ENCODE data around the gene SNPH.
"Not testable (repeated sequence)": the region's sequence is repeated elsewhere in the genome, so short reads cannot be mapped to it uniquely, and the experiment has no call there.

Gene SNPH

DNA sequence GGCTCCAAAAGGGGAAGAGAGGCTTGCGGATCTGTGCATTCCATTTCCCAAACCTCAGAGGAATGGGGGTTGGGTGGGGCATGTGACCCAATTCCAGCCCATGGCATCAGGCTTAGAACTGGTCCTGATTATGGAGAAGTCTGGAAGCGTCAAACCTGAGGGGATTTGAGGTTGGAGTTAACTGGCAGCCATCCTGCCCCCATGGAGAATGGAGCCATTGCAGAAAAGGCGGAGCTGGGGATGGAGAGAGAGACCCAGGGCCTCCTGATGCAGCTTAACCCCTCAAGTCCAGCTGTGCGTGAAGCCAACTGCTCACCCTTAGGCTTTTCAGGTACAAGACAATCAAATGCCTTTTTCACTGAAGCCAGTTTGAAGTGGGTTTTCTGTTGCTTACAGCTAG lies 72.7 kb downstream of the SNPH start:
- no peak for DNase-seq (ENCODE audit: low read depth)

DNA sequence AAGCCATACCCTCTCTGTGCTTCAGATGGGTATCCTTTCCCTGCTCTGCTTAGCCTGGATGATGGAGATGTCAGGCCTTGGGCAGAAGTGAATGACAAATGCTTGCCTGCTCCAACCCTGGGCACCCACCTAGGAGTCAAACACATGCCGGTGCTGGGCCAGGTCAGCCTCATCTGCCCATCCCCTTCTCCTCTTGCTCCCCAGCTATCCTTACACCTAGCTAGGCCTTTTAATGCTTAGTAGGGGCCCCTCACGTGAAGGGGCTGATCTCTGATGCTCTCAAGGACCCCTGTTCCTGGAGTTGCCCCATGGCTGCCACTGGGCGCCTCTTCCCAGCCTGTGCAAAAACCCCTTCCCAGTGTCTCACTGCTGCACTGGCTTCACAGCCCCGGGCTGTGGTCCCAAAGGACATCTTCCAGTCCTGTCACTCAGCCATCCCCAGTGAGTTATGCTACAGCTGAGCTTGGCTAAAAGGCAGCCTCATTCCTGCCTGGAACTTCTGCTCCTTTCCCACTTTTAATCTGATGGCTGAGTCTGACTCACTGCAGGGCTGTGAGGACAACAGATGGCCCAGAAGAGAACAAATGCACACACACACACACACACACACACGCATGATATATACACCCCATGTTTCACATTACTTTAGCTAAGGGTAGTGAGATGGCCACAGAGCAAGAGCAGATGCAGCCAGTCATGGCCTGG lies 75.6 kb downstream of the SNPH start:
- no peak for DNase-seq (ENCODE audit: low read depth)

DNA sequence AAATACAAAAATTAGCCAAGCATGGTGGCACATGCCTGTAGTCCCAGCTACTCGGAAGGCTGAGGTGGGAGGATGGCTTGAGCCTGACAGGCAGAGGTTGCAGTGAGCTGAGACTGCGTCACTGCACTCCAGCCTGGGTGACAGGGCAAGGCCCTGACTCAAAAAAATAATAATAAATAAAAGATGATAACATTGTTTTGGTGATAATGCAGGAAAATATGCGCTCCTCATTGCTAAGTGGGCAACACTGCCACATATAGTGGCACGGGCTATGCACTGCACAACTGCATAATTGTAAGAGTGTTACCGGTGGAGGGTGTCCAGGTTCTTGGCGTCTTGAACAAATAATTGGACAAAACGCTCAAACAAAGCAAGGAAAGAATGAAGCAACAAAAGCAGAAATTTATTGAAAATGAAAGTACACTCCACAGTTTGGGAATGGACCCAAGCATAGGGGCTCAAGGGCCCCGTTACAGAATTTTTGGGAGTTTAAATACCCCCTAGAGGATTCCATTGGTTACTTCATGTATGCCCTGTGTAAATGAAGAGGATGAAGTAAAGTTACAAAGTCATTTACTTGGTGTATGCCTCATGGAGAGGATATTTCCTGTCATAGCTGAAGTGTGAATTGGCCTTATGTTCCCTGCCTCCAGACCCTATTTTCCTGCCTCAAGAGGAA lies 77.5 kb downstream of the SNPH start:
- DNase-seq (ENCODE audit: low read depth): not testable (repeated sequence)

DNA sequence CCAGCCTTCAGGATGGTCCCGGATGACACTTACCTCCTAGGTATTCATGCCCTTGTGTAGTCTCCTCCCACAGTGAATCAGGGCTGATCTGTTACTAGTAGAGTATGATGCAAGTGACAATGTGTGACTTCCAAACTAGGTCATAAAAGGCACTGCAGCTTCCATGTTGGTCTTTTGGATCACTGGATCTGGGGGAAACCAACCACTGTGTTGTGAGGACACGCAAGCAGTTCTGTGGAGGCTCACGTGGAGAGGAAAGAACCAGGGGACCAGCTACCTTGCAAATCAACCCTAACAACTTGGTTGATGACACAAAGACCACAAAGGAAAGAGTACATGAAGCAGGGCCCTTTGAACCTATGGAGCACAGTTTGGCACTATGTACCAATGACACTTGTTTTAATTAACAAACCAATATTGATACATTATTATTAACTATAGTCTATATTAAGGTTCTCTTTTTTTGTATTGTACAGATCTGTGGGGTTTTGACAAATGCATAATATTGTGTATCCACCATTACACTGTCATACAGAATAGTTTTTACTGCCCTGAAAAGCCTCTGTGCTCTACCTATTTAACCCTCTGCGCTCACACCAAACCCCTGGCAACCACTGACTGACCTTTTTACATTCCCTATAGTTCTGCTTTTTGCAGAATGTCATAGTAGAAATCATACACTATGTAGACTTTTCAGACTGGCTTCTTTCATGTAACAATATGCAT lies 79.1 kb downstream of the SNPH start:
- DNase-seq (ENCODE audit: low read depth): no peak

DNA sequence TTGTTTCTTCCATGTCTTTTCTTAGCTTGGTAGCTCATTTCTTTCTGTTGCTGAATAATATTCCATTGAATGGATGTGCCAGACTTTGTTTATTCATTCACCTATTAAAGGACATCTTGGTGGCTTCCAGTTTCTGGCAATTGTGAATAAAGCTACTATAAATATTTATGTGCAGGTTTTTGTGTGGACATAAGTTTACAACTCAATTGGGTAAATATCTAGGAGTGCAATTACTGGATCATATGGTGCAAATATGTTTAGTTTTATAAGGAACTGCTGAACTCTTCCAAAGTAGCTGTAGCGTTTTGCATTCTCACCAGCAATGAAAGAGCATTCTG lies 79.6 kb downstream of the SNPH start:
- DNase-seq (ENCODE audit: low read depth): no peak

DNA sequence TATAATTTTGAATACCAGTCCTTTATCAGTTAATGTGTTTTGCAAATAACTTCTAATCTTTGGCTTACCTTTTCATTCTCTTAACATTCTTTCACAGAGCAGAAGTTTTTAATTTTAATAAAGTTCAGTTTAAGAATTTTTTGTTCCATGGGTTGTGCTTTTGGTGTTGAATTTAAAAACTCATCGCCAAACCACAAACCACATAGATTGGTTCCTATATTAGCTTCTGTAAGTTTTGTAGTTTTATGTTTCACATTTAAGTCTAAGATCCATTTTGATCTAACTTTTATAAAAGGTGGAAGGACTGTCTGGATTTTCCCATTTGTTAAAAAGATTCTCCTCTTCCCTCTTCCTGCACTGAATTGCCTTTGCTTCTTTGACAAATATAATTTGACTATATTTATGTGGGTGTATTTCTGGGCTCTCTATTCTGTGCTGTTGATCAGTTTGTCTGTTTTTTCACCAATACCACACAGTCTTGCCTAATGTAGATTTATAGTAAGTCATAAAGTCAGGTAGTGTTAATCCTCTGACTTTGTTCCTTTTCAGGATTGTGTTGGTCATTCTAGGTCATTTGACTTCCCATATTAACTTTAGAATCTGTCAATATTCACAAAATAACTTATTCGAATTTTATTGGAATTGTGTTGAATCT lies 80.3 kb downstream of the SNPH start:
- no peak for DNase-seq (ENCODE audit: low read depth)

DNA sequence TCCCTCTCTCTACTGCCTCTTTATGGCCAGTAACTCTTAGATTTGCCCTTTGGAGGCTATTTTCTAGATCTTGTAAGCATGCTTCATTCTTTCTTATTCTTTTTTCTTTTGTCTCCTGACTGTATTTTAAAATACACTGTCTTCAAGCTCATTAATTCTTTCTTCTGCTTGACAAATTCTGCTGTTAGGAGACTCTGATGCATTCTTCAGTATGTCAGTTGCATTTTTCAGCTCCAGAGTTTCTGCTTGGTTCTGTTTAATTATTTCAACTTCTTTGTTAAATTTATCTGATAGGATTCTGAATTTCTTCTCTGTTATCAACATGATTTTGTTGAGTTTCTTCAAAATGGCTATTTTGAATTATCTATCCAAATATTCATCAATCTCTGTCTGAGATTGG lies 87.9 kb downstream of the SNPH start:
- no peak for DNase-seq (ENCODE audit: low read depth)

DNA sequence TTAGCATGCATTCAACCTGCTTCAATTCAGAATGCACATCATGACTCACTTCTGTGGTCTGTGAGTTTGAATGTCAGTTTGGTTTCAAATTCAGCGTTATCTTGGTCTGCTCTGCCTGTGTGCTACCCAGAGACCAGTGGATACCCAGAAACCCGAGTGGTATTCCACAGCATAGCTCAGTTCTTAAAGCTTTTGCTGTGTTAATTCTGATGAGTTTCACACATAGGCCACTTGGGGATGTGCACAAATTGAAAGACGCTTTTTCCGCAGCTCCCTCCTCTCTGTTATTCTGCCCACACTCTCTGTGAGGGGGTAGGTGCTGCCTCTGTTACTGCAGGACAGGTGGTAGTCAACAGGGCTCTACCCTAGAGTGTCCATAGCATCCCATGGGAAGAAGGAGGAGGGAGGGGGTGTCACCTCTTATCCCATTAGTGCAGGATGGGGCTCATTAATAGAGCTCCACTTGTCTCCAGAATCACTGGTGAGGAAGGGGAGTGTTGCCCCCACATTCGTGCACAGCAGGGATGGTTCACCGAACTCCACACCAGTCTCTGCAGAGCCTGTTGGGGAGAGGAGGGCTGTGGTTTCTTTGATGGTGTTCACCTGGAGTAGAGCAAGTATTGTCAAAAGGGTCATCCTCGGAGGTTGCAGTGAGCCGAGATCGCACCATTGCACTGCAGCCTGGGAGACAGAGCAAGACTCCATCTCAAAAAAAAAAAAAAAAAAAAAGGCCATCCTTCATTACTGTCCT lies 92.0 kb downstream of the SNPH start:
- DNase-seq (ENCODE audit: low read depth): no peak

Measured in activated T-cell treated with anti-CD3 and anti-CD28 coated beads for 48 hours (primary cell).